Spleen (tissue), 11 donors: ENCODE data around the gene TCF3. TPM values are rescaled to one million over a fixed set of nuclear protein-coding genes. Genes with fewer than 3 reads are reported as not detected.

Experiments used
- DNase-seq: peaks from one replicate; pipeline ENCODE4 v3.0.0-alpha.2; 2020
- H3K27ac ChIP-seq, 8 donors: fragments of 200-600 bp; sonication (generic) in 7 of 8; 1 replicate in 4 of 8; 2 replicates in 4 of 8; pipeline versions ENCODE4 v1.5.0 to v1.8.0; 2016 to 2021; ENCODE audit warnings: inconsistent platforms in 4 of 8, mild to moderate bottlenecking in 4 of 8, moderate library complexity in 1 of 8
- H3K27me3 ChIP-seq, 7 donors: fragments of 200-600 bp; sonication (generic) in 6 of 7; replicated peaks in 1 of 7; 1 replicate in 4 of 7; 2 replicates in 3 of 7; pipeline versions ENCODE4 v1.5.0 to v1.8.0; 2016 to 2021; ENCODE audit warnings: inconsistent platforms in 3 of 7, mild to moderate bottlenecking in 1 of 7
- H3K36me3 ChIP-seq, 6 donors: fragments of 200-600 bp; sonication (generic) in 5 of 6; 1 replicate in 4 of 6; 2 replicates in 2 of 6; pipeline versions ENCODE4 v1.5.0 to v1.8.0; 2016 to 2021; ENCODE audit warnings: inconsistent platforms in 2 of 6
- H3K4me1 ChIP-seq, 6 donors: fragments of 200-600 bp; sonication (generic) in 5 of 6; 1 replicate in 3 of 6; 2 replicates in 3 of 6; pipeline versions ENCODE4 v1.5.0 to v1.8.0; 2016 to 2021; ENCODE audit warnings: inconsistent platforms in 3 of 6
- H3K4me3 ChIP-seq, 8 donors: fragments of 200-600 bp; sonication (generic) in 7 of 8; 1 replicate in 4 of 8; 2 replicates in 4 of 8; pipeline versions ENCODE4 v1.5.0 to v1.8.0; 2016 to 2021; ENCODE audit warnings: inconsistent platforms in 4 of 8, mild to moderate bottlenecking in 4 of 8, moderate library complexity in 2 of 8
- H3K9me3 ChIP-seq, 8 donors: fragments of 200-600 bp; sonication (generic) in 7 of 8; 1 replicate in 4 of 8; 2 replicates in 4 of 8; pipeline versions ENCODE4 v1.5.0 to v1.8.0; 2016 to 2021; ENCODE audit warnings: inconsistent platforms in 4 of 8
- CTCF ChIP-seq, 11 experiments: fragments of 200-600 bp in 7 of 11; fragments of 450-650 bp in 4 of 11; sonication (generic) in 4 of 11; IDR thresholded peaks in 8 of 11; conservative IDR thresholded peaks in 3 of 11; 1 replicate in 7 of 11; 2 replicates in 4 of 11; pipeline versions ENCODE4 v1.4.0 to v1.8.0; 2016 to 2021; ENCODE audit warnings: antibody characterized with exemption in 11 of 11, inconsistent platforms in 4 of 11, mild to moderate bottlenecking in 1 of 11
- POLR2A ChIP-seq, 3 donors: fragments of 450-650 bp; IDR thresholded peaks; one replicate each; pipeline ENCODE4 v1.5.1; 2017; ENCODE audit warnings: antibody characterized with exemption in 3 of 3, mild to moderate bottlenecking in 1 of 3
- POLR2AphosphoS5 ChIP-seq, 3 donors: sonication (generic); formaldehyde crosslinking; IDR thresholded peaks; one replicate each; pipeline ENCODE4 v1.5.1; 2017; ENCODE audit warnings: antibody characterized with exemption in 3 of 3
- WGBS, 5 donors: extraction: QIAGEN DNeasy Blood & Tissue Kit in 3 of 5; methylation state at CpG; one replicate each; pipeline versions ENCODE4 v1.1.5 to v1.1.7; 2013 to 2018; 5-methylcytosine and 5-hydroxymethylcytosine counted together
- intact Hi-C: fragments of 100-400 bp; cut with DNase I; formaldehyde crosslinking; loops from one replicate; pipeline ENCODE4 v1.15.0; 2023; ENCODE audit warnings: low total_unique reads
- polyA plus RNA-seq, 3 donors: library from polyadenylated mRNA; stranded (reverse); fragments of 200-250 nt; gene quantifications; one replicate each; pipeline ENCODE4 v1.2.1, GENCODE V29; 2013
- total RNA-seq, 7 donors: library from RNA; depleted of rRNA in 3 of 7; stranded (reverse); fragments of >200 nt in 3 of 7; fragmentation: NEBNext Ultra II Directional in 4 of 7; extraction: Animal tissue kit (Norgen Biotek cat#: 25700) in 4 of 7; gene quantifications; one replicate each; pipeline versions ENCODE4 v1.1.0 to v1.2.1, GENCODE V29; 2016 to 2021
- donor health status: healthy with polysubstance abuse.
- donor health status: DM: no; HTN: no; CAD: no; lungs with moderate emphysema.
- donor health status: DM: no; HTN: no; CAD: no.
- donor health status: Bipolar disorder and iron deficiency.
- donor health status: healthy.
- donor health status: DM: no; HTN: no; CAD: no.
- donor health status: DM: yes; HTN: yes; CAD: no.

Gene TCF3
- total and polyA plus RNA-seq, 10 donors = 79.2 to 135 (median 100) TPM

GRCh38 chr19:1673645-1674292, 21.4 kb upstream of the TCF3 start:
- TF ChIP-seq POLR2A (IDR thresholded peaks at IDR 0.05) (no peak), CTCF (IDR thresholded peaks at IDR 0.05 in 8 of 11, conservative IDR thresholded peaks at IDR 0.05 in 3 of 11) (no peak), POLR2AphosphoS5 (IDR thresholded peaks at IDR 0.05) (no peak)
- no peak overlapping the region for H3K27ac ChIP-seq
- intact Hi-C loops = loop anchor here (5.0 to 10.0 kb wide), 3 partner anchors 49 to 126 kb away; no protein-coding TSS in a partner anchor

DNA sequence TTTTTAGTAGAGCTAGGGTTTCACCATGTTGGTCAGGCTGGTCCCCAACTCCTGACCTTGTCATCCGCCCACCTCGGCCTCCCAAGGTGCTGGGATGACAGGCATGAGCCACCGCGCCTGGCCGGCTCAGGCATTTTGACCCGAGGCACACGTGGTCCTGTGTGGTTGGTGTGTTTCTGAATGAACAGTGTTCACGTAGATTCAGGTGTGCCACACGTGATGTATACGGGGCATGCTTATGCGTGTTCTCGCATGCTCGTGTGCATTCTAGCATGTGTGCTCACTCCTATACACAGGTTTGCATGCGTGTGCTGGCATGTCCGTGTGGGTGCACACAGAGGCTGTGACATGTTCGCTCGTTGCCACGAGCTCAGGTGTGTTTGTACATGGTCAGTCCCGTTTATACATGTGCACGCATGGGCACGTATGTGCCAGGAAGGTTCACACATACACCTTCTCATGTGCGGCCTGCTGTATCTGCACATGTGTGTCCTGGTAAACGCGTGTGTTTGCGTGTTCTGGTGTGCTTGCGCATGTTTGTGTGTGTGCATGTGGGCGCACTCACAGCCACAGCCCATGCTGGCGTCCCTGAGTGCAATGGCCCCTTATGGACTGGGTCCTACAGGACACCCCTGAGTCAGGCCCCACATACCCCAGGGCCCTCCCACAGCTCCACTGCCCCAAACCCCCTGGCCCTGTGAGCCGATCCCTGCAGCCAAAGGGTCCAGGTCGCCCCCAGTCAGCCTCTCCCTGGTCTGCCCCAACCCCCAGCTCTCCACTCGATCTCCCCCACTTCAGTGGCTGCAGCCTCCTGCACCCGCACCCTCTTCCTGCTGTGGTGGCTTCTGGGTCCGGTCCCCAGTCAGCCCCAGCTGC, 20.6 kb upstream of the TCF3 start:
- TF ChIP-seq POLR2AphosphoS5 (IDR thresholded peaks at IDR 0.05) (no peak), CTCF (IDR thresholded peaks at IDR 0.05 in 8 of 11, conservative IDR thresholded peaks at IDR 0.05 in 3 of 11) (no peak), POLR2A (IDR thresholded peaks at IDR 0.05) (no peak)
- 81 to 83% (median 81%) methylated on average over 26 to 33 of the region's 33 CpGs for WGBS, 5 donors
- Histone ChIP-seq H3K36me3 (no peaks in the 10 kb centered on the region), H3K27me3 (peaks cover 3 to 93% (median 78%) of the 10 kb centered on the region in 7 donors), H3K9me3 (no peaks in the 10 kb centered on the region), H3K4me1 (peaks cover 19 to 55% (median 32%) of the 10 kb centered on the region in 6 donors), H3K27ac (no peak overlapping the region), H3K4me3 (no peak overlapping the region)
- intact Hi-C loops = loop anchor here (5.0 to 10.0 kb wide), 3 partner anchors 48 to 126 kb away; no protein-coding TSS in a partner anchor
- DNase-seq = no peak

More at GRCh38 chr19:1673645-1674292, 21.4 kb upstream of the TCF3 start:
- Histone ChIP-seq H3K36me3 (no peaks in the 10 kb centered on the region), H3K9me3 (no peaks in the 10 kb centered on the region), H3K4me1 (peaks cover 13 to 47% (median 25%) of the 10 kb centered on the region in 6 donors), H3K4me3 (no peak overlapping the region), H3K27me3 (peaks cover 3 to 94% (median 77%) of the 10 kb centered on the region in 7 donors)
- DNase-seq = no peak
- WGBS, 5 donors = 47 to 58% (median 56%) methylated on average over 14 to 16 of the region's 16 CpGs

DNA sequence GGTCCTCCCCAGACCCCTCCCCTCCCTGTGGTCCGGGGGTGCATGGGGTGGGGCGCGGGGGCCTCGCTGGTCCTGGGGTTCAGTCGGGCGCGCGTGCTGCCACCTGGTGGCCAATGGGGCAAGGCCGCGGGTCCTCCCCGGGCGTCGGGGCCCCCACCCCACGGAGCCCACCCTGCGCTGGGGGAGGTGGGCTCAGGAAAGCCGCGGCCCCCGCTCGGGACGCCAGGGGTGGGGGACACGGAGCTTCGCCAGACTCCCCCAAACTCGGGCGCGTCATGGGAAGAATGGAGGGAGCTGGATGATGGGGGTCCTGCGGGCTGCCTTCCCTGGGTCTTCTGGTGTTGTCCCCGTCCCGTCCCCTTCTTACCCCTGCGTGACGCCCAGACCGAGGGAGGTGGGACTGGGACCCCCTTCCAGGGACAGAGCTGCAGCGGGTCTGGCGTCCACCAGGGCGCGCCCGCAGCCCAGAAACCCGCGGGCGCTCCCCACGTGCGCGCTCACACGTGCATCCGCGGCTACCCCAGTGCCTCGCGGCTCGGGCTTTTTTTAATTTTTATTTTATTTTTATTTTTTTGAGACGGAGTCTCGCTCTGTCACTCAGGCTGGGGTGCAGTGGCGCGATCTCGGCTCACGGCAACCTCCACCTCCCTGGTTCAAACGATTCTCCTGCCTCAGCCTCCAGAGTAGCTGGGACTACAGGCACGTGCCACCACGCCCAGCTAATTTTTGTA, 19.8 kb upstream of the TCF3 start:
- Histone ChIP-seq H3K4me3 (peak overlapping the region in 7 of 8 donors; percentile 2 to 66 (median 26)), H3K27me3 (peaks cover 3 to 93% (median 77%) of the 10 kb centered on the region in 7 donors), H3K36me3 (no peaks in the 10 kb centered on the region), H3K4me1 (peaks cover 19 to 63% (median 40%) of the 10 kb centered on the region in 6 donors), H3K9me3 (no peaks in the 10 kb centered on the region), H3K27ac (peak overlapping the region in 2 of 8 donors; percentile 8 to 46)
- intact Hi-C loops = loop anchor here (5.0 to 10.0 kb wide), 3 partner anchors 47 to 125 kb away; no protein-coding TSS in a partner anchor
- WGBS, 5 donors = 5 to 12% (median 7%) methylated on average over 27 to 57 of the region's 57 CpGs
- peak; percentile 90 for DNase-seq
- TF ChIP-seq CTCF (IDR thresholded peaks at IDR 0.05 in 8 of 11, conservative IDR thresholded peaks at IDR 0.05 in 3 of 11) (peak; percentile 68 to 96 (median 86)), POLR2AphosphoS5 (IDR thresholded peaks at IDR 0.05) (peak in 1 of 3 donors; percentile 27), POLR2A (IDR thresholded peaks at IDR 0.05) (no peak)
